ENCODE data around the gene LYRM1.
A peak's percentile ranks its signal among the peaks of the same experiment; 100 is the strongest.
"Not testable (repeated sequence)": the region's sequence is repeated elsewhere in the genome, so short reads cannot be mapped to it uniquely, and the experiment has no call there.

LYRM1 gene

DNA sequence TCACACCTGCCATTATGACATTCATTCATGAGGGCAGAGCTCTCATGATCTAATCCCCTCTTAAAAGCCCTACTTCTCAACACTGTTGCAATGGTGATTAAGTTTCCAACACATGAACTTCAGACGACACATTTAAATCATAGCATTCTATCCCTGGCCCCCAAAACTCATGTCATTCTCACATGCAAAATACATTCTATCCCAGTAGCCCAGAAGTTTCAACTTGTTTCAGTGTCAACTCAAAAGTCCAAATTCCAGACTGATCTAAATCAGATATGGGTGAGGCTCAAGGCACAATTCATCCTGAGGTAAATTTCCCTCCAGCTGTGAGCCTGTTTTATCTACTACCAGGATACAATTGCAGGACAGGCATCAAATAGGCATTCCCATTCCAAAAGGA, 25.2 kb downstream of the LYRM1 start:
- Histone ChIP-seq H3K4me1 (no peaks in the 10 kb centered on the region), H3K36me3 (peaks cover 41% of the 10 kb centered on the region), H3K27me3 (no peaks in the 10 kb centered on the region), H3K9ac (no peak overlapping the region), H4K20me1 (no peaks in the 10 kb centered on the region), H3K4me2 (no peak overlapping the region), H3K4me3 (no peak overlapping the region), H3K9me3 (no peaks in the 10 kb centered on the region), H3K27ac (no peak overlapping the region)
- no peak for TF ChIP-seq Cebpa-rat (IDR thresholded peaks at IDR 0.05)

DNA sequence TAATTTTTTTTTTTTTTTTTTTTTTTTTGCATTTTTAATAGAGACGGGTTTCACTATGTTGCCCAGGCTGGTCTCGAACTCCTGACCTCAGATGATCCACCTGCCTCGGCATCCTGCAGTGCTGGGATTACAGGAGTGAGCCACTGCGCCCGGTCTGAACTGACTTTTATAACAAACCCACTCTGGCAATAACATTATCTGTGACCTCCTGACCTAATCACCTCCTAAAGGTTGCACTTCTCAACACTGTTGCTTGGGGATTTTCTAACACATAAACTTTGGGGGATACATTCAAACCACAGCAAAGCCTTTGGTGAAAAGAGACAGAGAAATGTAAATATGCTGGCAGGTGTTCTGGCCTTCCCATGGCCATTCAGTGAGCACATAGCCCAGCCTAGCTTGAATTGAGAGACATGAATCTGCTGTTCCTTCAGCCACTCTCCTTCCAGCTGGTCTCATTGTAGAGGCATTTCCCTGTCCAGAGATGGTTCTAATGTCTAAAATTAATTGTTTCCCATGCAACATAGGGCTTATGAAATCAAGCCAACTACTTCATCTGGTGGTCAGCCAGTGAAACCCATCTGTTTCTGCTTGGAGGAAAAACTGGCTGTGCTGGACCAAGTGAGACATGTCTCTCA, 28.3 kb downstream of the LYRM1 start:
- Histone ChIP-seq H3K4me1 (no peaks in the 10 kb centered on the region), H3K9me3 (no peaks in the 10 kb centered on the region), H3K36me3 (peaks cover 19% of the 10 kb centered on the region), H4K20me1 (no peaks in the 10 kb centered on the region), H3K27me3 (no peaks in the 10 kb centered on the region), H3K9ac (no peak overlapping the region), H3K27ac (no peak overlapping the region), H3K4me2 (no peak overlapping the region), H3K4me3 (no peak overlapping the region)
- TF ChIP-seq Cebpa-rat (IDR thresholded peaks at IDR 0.05): no peak

DNA sequence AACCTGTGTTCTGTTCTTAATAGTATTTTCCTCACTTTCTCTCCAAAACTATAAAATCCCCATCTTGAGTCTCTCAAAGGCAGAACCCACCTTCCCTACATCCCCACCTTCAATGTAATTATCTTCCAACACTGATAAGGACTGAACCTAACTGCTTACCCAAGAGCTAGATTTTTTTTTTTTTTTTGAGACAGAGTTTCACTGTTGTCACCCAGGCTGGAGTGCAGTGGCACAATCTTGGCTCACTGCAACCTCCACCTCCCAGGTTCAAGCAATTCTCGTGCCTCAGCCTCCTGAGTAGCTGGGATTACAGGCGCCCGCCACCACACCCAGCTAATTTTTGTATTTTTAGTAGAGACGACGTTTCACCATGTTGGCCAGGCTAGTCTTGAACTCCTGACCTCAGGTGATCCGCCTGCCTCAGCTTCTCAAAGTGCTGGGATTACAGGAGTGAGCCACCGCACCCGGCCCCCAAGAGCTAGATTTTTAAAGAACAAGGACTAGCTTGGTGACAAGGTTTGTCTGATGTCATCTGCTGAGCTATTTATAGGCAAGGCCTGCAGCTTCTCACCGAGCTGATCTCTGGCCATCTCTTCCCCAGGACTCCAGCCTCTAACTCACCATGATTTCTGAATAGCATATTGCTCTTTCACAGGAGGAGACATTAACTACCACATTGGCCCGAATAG, 29.2 kb downstream of the LYRM1 start:
- H3K27me3 ChIP-seq, H3K9me3 ChIP-seq, H3K27ac ChIP-seq, H3K4me3 ChIP-seq, H3K9ac ChIP-seq, H3K4me2 ChIP-seq, H3K4me1 ChIP-seq, H4K20me1 ChIP-seq: not testable (repeated sequence)
- H3K36me3 ChIP-seq: peaks cover 13% of the 10 kb centered on the region; the same call in 1 of the 2 replicates

DNA sequence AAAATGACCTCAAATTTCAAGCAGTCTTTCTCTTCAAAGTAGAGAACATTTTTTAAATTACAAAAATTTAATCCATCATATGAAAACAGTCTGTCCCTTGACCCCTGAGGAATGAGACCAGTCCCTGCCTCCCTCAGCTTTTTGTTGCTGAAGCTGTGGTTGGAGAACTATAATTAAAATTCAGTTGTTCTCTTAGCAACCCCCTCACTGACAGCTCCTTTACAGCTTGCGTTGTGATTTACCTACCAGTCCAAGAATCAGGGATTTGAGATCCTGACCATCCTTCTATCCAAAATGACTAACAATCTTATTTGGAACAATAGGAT, 29.8 kb downstream of the LYRM1 start:
- H3K4me3 ChIP-seq: no peak overlapping the region
- H3K9me3 ChIP-seq: no peaks in the 10 kb centered on the region
- no peaks in the 10 kb centered on the region for H3K4me1 ChIP-seq
- no peak overlapping the region for H3K27ac ChIP-seq
- H4K20me1 ChIP-seq: no peaks in the 10 kb centered on the region
- peaks cover 8% of the 10 kb centered on the region; the same call in 1 of the 2 replicates for H3K36me3 ChIP-seq
- H3K4me2 ChIP-seq: no peak overlapping the region
- no peak for TF ChIP-seq Cebpa-rat (IDR thresholded peaks at IDR 0.05)
- H3K27me3 ChIP-seq: no peaks in the 10 kb centered on the region
- no peak overlapping the region for H3K9ac ChIP-seq

DNA sequence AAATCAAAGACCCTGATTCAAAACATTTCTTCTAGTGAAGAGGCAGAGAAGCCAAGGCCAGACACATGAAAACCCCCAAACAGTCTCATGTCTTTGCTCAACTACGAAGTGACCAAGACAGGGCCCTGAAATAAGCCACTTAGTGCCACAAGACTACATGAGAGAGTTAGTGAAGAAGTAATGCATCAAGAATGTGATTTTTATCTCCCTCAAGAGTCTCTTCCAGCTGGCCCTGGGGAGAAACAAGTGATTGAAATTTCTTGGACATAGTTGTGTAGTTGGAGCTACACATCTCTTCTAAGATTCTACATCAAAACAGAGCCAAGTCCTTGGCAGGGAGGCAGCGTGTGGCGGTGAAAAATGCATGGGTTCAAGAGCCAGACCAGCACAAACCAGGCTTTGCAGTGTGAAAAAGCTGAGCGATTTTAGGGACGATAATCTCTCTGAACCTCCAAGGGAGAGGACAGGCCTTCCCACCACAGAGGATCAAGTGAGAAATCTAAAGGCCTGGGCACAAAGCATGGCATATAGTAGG, 30.6 kb downstream of the LYRM1 start:
- H3K9me3 ChIP-seq: no peaks in the 10 kb centered on the region
- H3K27ac ChIP-seq: no peak overlapping the region
- no peak overlapping the region for H3K9ac ChIP-seq
- H3K27me3 ChIP-seq: no peaks in the 10 kb centered on the region
- H4K20me1 ChIP-seq: no peaks in the 10 kb centered on the region
- no peaks in the 10 kb centered on the region for H3K4me1 ChIP-seq
- H3K4me2 ChIP-seq: no peak overlapping the region
- no peak overlapping the region for H3K4me3 ChIP-seq
- TF ChIP-seq Cebpa-rat (IDR thresholded peaks at IDR 0.05): no peak
- no peaks in the 10 kb centered on the region for H3K36me3 ChIP-seq

DNA sequence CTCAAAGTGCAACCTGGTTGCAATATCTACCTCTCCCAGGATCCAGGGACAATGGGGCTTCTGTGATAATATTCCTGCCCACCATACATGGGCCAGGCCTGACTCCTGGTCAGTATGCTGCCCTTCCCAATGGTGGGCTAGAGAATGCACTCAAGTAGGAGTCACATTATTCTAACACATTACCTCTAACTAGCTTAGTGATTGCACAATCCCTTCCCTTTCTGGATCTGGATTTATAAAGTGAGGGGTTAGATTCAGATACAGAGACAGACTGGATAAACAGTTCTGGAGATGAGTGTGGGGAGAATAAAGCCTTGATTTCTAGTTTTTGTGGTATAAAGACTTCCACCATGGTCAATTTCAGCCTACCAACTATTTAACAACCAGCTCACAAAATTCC, 33.0 kb downstream of the LYRM1 start:
- Histone ChIP-seq H3K4me2 (no peak overlapping the region), H3K4me3 (no peak overlapping the region), H3K27ac (no peak overlapping the region), H4K20me1 (no peaks in the 10 kb centered on the region), H3K4me1 (no peaks in the 10 kb centered on the region), H3K36me3 (no peaks in the 10 kb centered on the region), H3K27me3 (no peaks in the 10 kb centered on the region), H3K9ac (no peak overlapping the region), H3K9me3 (no peaks in the 10 kb centered on the region)
- peak; percentile 61; the same call in 1 of the 2 replicates for TF ChIP-seq Cebpa-rat (IDR thresholded peaks at IDR 0.05)

DNA sequence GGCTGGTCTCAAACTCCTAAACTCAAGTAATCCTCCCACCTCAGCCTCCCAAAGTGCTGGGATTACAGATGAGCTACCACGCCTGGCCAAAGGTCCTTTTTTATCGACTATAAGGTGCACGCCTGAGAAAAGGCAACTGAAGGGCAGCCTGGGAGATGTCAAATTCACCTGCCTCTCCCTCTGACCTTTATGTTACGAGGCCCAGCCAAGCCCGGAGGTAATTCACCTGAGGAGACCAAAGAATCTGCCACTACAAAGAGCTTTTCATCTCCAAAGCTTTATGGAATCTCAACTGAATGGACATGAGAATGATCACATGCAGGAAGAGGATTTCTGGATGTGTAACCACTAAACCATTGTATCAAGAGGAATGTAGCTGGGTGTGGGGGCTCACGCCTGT, 37.2 kb downstream of the LYRM1 start:
- Histone ChIP-seq H3K27ac (no peak overlapping the region), H3K9ac (no peak overlapping the region), H3K27me3 (no peaks in the 10 kb centered on the region), H3K4me3 (no peak overlapping the region), H3K36me3 (no peaks in the 10 kb centered on the region), H3K9me3 (no peaks in the 10 kb centered on the region), H3K4me1 (no peaks in the 10 kb centered on the region), H3K4me2 (no peak overlapping the region), H4K20me1 (no peaks in the 10 kb centered on the region)
- no peak for TF ChIP-seq Cebpa-rat (IDR thresholded peaks at IDR 0.05)

DNA sequence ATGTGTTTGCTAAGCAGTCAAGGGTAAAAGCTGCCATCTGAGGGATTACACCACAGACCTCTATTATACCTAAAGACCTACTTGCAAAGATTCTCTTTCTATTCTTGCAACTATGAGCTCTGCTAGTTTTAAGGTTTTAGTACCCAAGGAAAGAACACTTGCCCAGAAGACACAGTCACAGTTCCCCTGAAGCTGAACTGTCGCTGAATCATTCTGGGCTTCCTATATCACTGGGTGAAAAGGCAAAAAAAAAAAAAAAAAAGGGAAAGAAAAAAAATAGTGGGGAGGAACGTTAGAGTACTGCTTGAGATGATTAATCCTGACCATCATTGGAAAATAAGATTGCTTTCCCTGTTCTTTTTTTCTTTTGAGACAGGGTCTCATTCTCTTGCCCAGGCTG, 37.9 kb downstream of the LYRM1 start:
- no peak overlapping the region for H3K4me3 ChIP-seq
- no peak for TF ChIP-seq Cebpa-rat (IDR thresholded peaks at IDR 0.05)
- no peaks in the 10 kb centered on the region for H3K36me3 ChIP-seq
- no peaks in the 10 kb centered on the region for H4K20me1 ChIP-seq
- no peaks in the 10 kb centered on the region for H3K9me3 ChIP-seq
- H3K4me1 ChIP-seq: no peaks in the 10 kb centered on the region
- no peak overlapping the region for H3K9ac ChIP-seq
- no peak overlapping the region for H3K27ac ChIP-seq
- no peaks in the 10 kb centered on the region for H3K27me3 ChIP-seq
- H3K4me2 ChIP-seq: no peak overlapping the region

DNA sequence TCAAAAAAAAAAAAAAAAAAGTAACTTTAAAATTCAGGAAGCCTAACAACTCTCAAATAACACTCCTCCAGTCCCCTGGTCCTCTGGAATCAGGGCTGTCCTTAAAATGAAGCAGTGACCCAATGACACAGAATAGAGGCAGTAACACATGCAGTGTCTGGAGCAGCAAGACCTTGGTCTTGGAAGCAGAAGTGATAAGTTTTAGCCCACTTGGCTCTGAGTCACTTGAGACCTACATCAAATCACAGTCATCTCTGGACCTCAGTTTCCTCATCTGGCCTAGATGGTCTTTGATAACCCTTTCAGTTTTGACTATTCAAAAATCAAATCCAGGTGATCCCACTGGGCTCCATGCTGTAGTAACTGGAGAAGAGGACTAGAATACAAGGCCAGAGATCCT, 39.0 kb downstream of the LYRM1 start:
- Histone ChIP-seq H4K20me1 (no peaks in the 10 kb centered on the region), H3K27me3 (no peaks in the 10 kb centered on the region), H3K4me1 (no peaks in the 10 kb centered on the region), H3K27ac (no peak overlapping the region), H3K9me3 (no peaks in the 10 kb centered on the region), H3K4me2 (no peak overlapping the region), H3K9ac (no peak overlapping the region), H3K36me3 (no peaks in the 10 kb centered on the region), H3K4me3 (no peak overlapping the region)
- no peak for TF ChIP-seq Cebpa-rat (IDR thresholded peaks at IDR 0.05)

DNA sequence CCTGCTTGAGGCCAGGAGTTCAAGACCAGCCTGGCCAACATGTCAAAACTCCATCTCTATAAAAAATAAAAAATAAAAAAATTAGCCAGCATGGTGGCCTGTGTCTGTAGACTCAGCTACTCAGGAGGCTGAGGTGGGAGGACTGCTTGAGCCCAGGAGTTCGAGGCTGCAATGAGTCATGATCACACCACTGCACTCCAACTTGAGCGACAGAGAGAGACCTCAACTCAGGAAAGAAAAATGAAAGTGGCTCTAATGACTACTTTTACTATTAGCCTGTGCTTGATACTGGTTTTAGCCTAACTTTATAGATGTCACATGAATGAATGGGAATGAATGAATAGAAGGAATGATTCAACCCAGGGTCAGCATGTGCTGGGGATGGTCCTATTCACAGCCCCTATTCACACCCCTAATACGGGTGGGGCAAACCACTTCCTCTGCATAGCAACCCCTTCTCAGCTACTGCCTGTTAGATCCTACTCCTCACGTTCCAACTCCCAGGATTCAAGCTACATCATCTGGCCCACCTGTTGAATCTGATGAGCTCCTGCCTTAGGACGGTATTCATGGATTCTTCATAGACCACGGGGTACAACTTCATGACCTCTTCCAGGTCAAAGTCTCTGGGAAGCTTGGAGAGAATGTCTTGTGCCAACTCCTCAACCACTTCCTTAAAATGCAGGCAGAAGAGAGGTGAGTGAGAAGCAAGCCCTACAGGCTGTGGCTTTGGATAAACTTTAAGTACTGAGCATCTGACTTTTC, 40.5 kb downstream of the LYRM1 start:
- H3K4me1 ChIP-seq: no peaks in the 10 kb centered on the region
- no peaks in the 10 kb centered on the region for H3K36me3 ChIP-seq
- no peak overlapping the region for H3K27ac ChIP-seq
- no peak for TF ChIP-seq Cebpa-rat (IDR thresholded peaks at IDR 0.05)
- H3K9ac ChIP-seq: no peak overlapping the region
- H3K27me3 ChIP-seq: no peaks in the 10 kb centered on the region
- H3K9me3 ChIP-seq: no peaks in the 10 kb centered on the region
- no peak overlapping the region for H3K4me2 ChIP-seq
- H4K20me1 ChIP-seq: no peaks in the 10 kb centered on the region
- no peak overlapping the region for H3K4me3 ChIP-seq

Data from BLaER1 (cell line).